Panc1 (cell line): Measurements from ENCODE around the gene TIMM44. TPM values are rescaled to one million over a fixed set of nuclear protein-coding genes. Genes with fewer than 3 reads are reported as not detected.

Experiments
- ATAC-seq: fragments of 200-7000 bp; cut with Tn5 transposase; 2 replicates; pipeline ENCODE4 v1.9.1; 2020; ENCODE audit warnings: mild to moderate bottlenecking, moderate library complexity
- BruUV-seq: library from RNA; stranded (reverse); fragments of 400-500 nt; replicated peaks from 2 replicates; lab custom pipeline; 2021; lab: Mats Ljungman, UMichigan
- CTCF ChIA-PET: fragments of 300-600 bp; sonication (Branson Sonifier 250); formaldehyde crosslinking; loops from one replicate; lab custom pipeline; 2022; ENCODE audit warnings: antibody characterized with exemption; lab: Charles Lee
- POLR2A ChIA-PET: fragments of 300-600 bp; sonication (Branson Sonifier 250); formaldehyde crosslinking; loops from one replicate; lab custom pipeline; 2022; ENCODE audit warnings: antibody characterized with exemption; lab: Charles Lee
- DNase-seq: peaks from one replicate; pipeline ENCODE4 v3.0.0-alpha.2; 2010; ENCODE audit warnings: low read depth, low spot score
- H3K27ac ChIP-seq: 2 replicates; pipeline ENCODE4 v1.5.1; 2011; ENCODE audit warnings: mild to moderate bottlenecking, low read length, inconsistent platforms
- H3K27me3 ChIP-seq: fragments of 200-500 bp; sonication (Bioruptor generic); 2 replicates; pipeline ENCODE4 v1.6.0; 2014; ENCODE audit warnings: low read length, inconsistent platforms; ENCODE audit not compliant: control insufficient read depth, insufficient read depth
- H3K36me3 ChIP-seq: fragments of 200-500 bp; sonication (Bioruptor generic); 2 replicates; pipeline ENCODE4 v1.5.1; 2014; ENCODE audit warnings: inconsistent platforms, mild to moderate bottlenecking, low read length, moderate library complexity; ENCODE audit not compliant: control insufficient read depth, insufficient read depth
- H3K4me1 ChIP-seq: 2 replicates; pipeline ENCODE4 v1.5.1; 2011; ENCODE audit warnings: inconsistent platforms, mild to moderate bottlenecking, low read length, moderate library complexity; ENCODE audit not compliant: control insufficient read depth, insufficient read depth
- H3K4me3 ChIP-seq, 2 experiments: 2 replicates each; pipeline ENCODE4 v1.5.1; 2011 to 2012; ENCODE audit warnings: low read depth in 2 of 2, low read length in 2 of 2, mild to moderate bottlenecking in 2 of 2, inconsistent platforms in 1 of 2, moderate library complexity in 1 of 2
- H3K9me3 ChIP-seq: fragments of 200-500 bp; sonication (Bioruptor generic); 2 replicates; pipeline ENCODE4 v1.5.1; 2014; ENCODE audit warnings: low read depth, mild to moderate bottlenecking, inconsistent platforms, low read length, moderate library complexity; ENCODE audit not compliant: control insufficient read depth, insufficient read depth
- CTCF ChIP-seq: fragments of 450-650 bp; IDR thresholded peaks from 2 replicates; pipeline ENCODE4 v1.5.1; 2017; ENCODE audit warnings: mild to moderate bottlenecking
- POLR2AphosphoS5 ChIP-seq: IDR thresholded peaks from 2 replicates; pipeline ENCODE4 v1.6.1; 2012; ENCODE audit warnings: mild to moderate bottlenecking, low read depth, low read length, moderate library complexity
- REST ChIP-seq, 2 experiments: IDR thresholded peaks; 2 replicates each; pipeline ENCODE4 v1.6.1; 2011 to 2012; ENCODE audit warnings: low read depth in 2 of 2, control low read depth in 1 of 2, low read length in 1 of 2, mild to moderate bottlenecking in 1 of 2, moderate library complexity in 1 of 2; ENCODE audit not compliant: insufficient read depth in 1 of 2
- SIN3A ChIP-seq: IDR thresholded peaks from 2 replicates; pipeline ENCODE4 v1.6.1; 2012; ENCODE audit warnings: low read depth, mild to moderate bottlenecking, low read length, moderate library complexity, borderline replicate concordance; ENCODE audit not compliant: insufficient read depth
- TCF7L2 ChIP-seq: IDR thresholded peaks from 2 replicates; pipeline ENCODE4 v1.6.1; 2011; ENCODE audit warnings: mild to moderate bottlenecking, low read depth, low read length, inconsistent platforms
- in situ Hi-C: cut with HindIII; loops from 2 replicates; pipeline ENCODE4 v1.10.0; 2016; ENCODE audit warnings: low sequenced_read_pairs, low pct_unique_long_range_greater_than_20kb
- intact Hi-C: fragments of 100-400 bp; cut with micrococcal nuclease; formaldehyde crosslinking; loops from one replicate; pipeline ENCODE4 v1.10.0; 2022; ENCODE audit not compliant: unreplicated experiment
- total RNA-seq: library from RNA; stranded (reverse); gene quantifications from one replicate; pipeline ENCODE4 v1.2.1, GENCODE V29; 2021; ENCODE audit not compliant: unreplicated experiment

TIMM44 gene
- total RNA-seq, 1 experiment from 2014 or later, result 105 TPM

- in situ Hi-C loops, result no loop called here
- TF ChIP-seq REST (IDR thresholded peaks at IDR 0.05; ENCODE audit: insufficient read depth in 1 of 2, low read depth in 2 of 2, low read length in 1 of 2) (no peak), CTCF (no peak), POLR2AphosphoS5 (no peak), TCF7L2 (no peak), SIN3A (no peak)
- POLR2A ChIA-PET, result no interaction called here
- H3K4me1 ChIP-seq, result peaks cover 10% of the 10 kb centered on the region
- intact Hi-C loops, result no loop called here
- DNase-seq (no peak), ATAC-seq (no peak)
- no TSS peak for BruUV-seq
- no peaks in the 10 kb centered on the region for H3K27me3 ChIP-seq
- CTCF ChIA-PET, result interaction anchor here (0.6 kb wide), 1 partner anchor 13 kb away, joined by 4 read pairs; no protein-coding TSS in a partner anchor
- no peak overlapping the region for H3K4me3 ChIP-seq
- no peaks in the 10 kb centered on the region for H3K36me3 ChIP-seq
- H3K27ac ChIP-seq, result no peak overlapping the region
- H3K9me3 ChIP-seq, result no peaks in the 10 kb centered on the region
Measured at GRCh38 chr19:7911508-7912143, 31.8 kb downstream of the TIMM44 start.

GRCh38 chr19:7910321-7911161 lies 32.9 kb downstream of the TIMM44 start:
- Histone ChIP-seq H3K4me3 (no peak overlapping the region), H3K9me3 (no peaks in the 10 kb centered on the region), H3K36me3 (no peaks in the 10 kb centered on the region), H3K4me1 (peaks cover 6% of the 10 kb centered on the region), H3K27ac (no peak overlapping the region), H3K27me3 (no peaks in the 10 kb centered on the region)
- ATAC-seq (no peak), DNase-seq (no peak)
- intact Hi-C loops (no loop called here), in situ Hi-C loops (no loop called here)
- ChIA-PET CTCF (no interaction called here), POLR2A (no interaction called here)
- TF ChIP-seq POLR2AphosphoS5 (no peak), REST (IDR thresholded peaks at IDR 0.05; ENCODE audit: insufficient read depth in 1 of 2, low read depth in 2 of 2, low read length in 1 of 2) (no peak), TCF7L2 (no peak)
- BruUV-seq, result no TSS peak
